Measurements from ENCODE around the gene LHX4. TPM values are rescaled to one million over a fixed set of nuclear protein-coding genes. Genes with fewer than 3 reads are reported as not detected.

The LHX4 gene
- total RNA-seq, 2 experiments from 2014 or later: not detected

DNA sequence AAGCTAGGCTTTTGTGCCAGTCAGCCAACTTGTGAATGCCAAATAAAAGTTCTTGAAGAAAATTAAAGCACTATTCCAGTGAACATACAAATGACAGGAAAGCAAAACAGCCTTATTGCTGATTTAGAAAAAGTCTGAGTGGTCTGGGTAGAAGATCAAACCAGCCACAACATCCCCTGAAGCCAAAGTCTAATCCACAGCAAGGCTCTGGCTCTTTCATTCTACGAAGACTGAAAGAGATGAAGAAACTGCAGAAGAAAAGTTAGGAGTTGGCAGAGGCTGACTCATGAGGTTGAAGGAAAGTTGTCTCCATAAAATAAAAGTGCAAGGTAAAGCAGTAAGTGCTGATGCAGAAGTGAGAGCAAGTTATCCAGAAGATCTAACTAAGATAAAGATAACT, 65.9 kb downstream of the LHX4 start:
- CTCF ChIA-PET: no interaction called here
- DNase-seq: no peak
- Mint-ChIP-seq H3K9me3 (no peaks in the 10 kb centered on the region), H3K36me3 (ENCODE audit: low read depth) (peaks cover 16% of the 10 kb centered on the region), H3K27me3 (ENCODE audit: low read depth) (no peaks in the 10 kb centered on the region), H3K27ac (no peak overlapping the region), H3K4me1 (ENCODE audit: low read depth) (peaks cover 24% of the 10 kb centered on the region), H3K4me3 (no peak overlapping the region)
- intact Hi-C loops (cut with micrococcal nuclease): loop anchor here (10.0 kb wide), 1 partner anchor 119 kb away; no protein-coding TSS in a partner anchor

DNA sequence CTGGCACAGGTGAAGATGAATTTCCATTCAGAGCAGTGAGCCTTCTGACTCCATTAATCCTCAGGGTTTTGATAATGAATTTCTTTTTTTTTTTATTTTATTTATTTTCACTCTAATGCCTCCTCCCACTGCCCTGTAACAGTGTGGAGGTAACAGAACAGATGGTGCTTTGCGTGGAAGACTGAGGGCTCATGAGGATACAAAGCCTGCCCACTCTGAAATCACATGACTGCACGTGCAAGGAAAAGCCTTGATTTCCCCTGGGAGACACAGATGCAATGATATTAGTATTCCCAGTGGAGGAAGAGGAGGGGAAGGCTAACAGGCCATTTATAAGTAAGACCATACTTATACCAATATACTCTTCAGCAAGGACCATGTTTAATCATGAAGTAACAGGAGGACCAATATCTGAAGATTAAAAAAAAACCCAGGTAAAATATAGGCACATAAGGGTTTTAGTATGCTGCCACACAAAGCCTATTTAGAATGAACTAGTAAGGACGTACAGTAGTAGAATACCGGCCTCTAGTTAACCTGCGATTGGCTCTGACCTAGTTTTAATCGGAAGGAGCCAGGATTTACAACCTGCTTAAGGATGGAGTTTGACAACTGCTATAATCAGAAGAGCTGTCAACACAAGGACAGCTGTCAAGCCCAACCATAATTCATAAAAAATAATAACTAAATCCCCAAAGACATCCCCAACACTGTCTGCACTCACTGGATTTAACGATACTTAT, 69.6 kb downstream of the LHX4 start:
- no peaks in the 10 kb centered on the region for H3K9me3 Mint-ChIP-seq
- no peak for DNase-seq
- CTCF ChIA-PET: interaction anchor here (0.6 kb wide), 1 partner anchor 16 kb away, joined by 3 read pairs; no protein-coding TSS in a partner anchor
- no peaks in the 10 kb centered on the region for H3K27me3 Mint-ChIP-seq (ENCODE audit: low read depth)
- intact Hi-C loops (cut with micrococcal nuclease): loop anchor here (10.0 kb wide), 1 partner anchor 115 kb away; no protein-coding TSS in a partner anchor
- peaks cover 11% of the 10 kb centered on the region for H3K36me3 Mint-ChIP-seq (ENCODE audit: low read depth)
- peaks cover 19% of the 10 kb centered on the region for H3K4me1 Mint-ChIP-seq (ENCODE audit: low read depth)
- no peak overlapping the region for H3K27ac Mint-ChIP-seq
- H3K4me3 Mint-ChIP-seq: no peak overlapping the region

GRCh38 chr1:180301135-180301742, 71.2 kb downstream of the LHX4 start:
- no peaks in the 10 kb centered on the region for H3K27me3 Mint-ChIP-seq (ENCODE audit: low read depth)
- DNase-seq: no peak
- H3K27ac Mint-ChIP-seq: no peak overlapping the region
- CTCF ChIA-PET: no interaction called here
- peaks cover 5% of the 10 kb centered on the region for H3K36me3 Mint-ChIP-seq (ENCODE audit: low read depth)
- peaks cover 2% of the 10 kb centered on the region for H3K9me3 Mint-ChIP-seq
- H3K4me3 Mint-ChIP-seq: no peak overlapping the region
- intact Hi-C loops (cut with micrococcal nuclease): no loop called here
- peaks cover 13% of the 10 kb centered on the region for H3K4me1 Mint-ChIP-seq (ENCODE audit: low read depth)

DNA sequence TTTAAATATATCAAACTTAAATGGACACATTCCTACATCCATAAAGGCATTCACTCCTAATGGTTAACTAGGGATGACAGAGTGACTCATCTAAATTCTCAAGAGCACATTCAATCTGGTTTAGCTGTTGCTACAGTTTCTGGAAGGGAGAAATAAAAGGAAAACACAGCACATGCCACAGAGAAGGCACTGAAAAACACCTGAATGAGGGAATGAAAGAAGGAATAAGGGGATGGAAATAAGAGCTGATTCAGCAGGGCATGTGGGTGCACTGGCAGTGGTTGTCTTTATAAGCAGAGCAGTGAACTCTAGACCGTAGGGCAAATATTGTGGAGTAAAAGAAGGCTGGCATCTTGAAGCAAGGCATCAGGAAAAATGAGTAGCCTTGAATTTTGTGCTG, 79.3 kb downstream of the LHX4 start:
- Mint-ChIP-seq H3K27me3 (ENCODE audit: low read depth) (no peaks in the 10 kb centered on the region), H3K36me3 (ENCODE audit: low read depth) (peaks cover 34% of the 10 kb centered on the region), H3K27ac (no peak overlapping the region), H3K9me3 (peaks cover 10% of the 10 kb centered on the region), H3K4me3 (no peak overlapping the region), H3K4me1 (ENCODE audit: low read depth) (no peaks in the 10 kb centered on the region)
- intact Hi-C loops (cut with micrococcal nuclease): no loop called here
- CTCF ChIA-PET: interaction anchor here (0.6 kb wide), 1 partner anchor 169 kb away, joined by 3 read pairs; no protein-coding TSS in a partner anchor
- DNase-seq: no peak

DNA sequence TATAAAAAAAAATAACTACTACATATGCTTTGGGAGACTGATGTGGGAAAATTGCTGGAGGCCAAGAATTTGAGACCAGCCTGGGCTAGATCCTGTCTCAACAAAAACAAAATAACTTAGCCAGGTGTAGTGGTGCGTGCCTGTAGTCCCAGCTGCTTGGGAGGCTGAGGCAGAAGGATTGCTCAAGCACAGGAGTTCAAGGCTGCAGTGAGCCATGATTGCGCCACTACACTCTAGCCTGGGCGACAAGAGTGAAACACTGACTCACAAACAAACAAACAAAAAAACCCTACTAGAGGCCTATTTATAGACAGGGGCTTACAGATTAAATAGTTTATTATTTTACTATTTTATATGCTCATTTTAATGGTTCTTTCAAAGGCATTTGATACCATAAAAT, 80.0 kb downstream of the LHX4 start:
- Mint-ChIP-seq H3K27ac (no peak overlapping the region), H3K27me3 (ENCODE audit: low read depth) (no peaks in the 10 kb centered on the region), H3K4me3 (no peak overlapping the region), H3K4me1 (ENCODE audit: low read depth) (no peaks in the 10 kb centered on the region), H3K36me3 (ENCODE audit: low read depth) (peaks cover 36% of the 10 kb centered on the region), H3K9me3 (peaks cover 10% of the 10 kb centered on the region)
- CTCF ChIA-PET: no interaction called here
- no peak for DNase-seq
- intact Hi-C loops (cut with micrococcal nuclease): no loop called here

DNA sequence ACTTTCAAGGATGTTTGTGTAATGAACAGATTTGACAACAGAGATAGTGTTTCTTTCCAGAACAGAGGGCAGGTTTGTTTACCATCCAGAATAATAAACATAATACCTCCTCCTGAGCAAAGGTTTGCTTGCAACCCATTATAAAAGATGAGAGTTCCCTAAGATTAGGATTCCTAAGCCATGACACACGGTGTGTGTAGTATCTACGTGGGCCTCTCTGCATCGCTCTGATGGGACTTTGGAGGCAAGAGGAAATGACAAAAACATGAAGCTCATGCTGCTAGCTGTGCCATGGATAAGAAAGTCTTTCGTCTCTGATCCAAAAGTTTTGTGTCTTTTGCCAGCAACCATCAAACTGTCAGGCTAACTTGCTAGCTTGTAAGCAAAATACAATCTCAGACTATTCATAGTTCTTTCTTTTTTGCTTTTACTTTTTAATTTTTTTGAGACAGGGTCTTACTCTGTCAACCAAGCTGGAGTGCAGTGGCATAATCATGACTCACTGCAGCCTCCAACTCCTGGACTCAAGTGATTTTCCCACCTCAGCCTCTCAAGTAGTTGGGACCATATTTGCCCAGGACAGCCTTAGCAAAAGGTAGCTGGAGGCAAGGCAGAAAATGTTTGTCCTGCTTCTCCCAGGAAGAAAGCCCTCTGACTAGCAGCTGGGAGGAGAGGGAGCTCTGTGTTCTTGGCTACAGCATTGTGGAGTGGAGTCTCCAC, 81.1 kb downstream of the LHX4 start:
- no peak for DNase-seq
- H3K36me3 Mint-ChIP-seq (ENCODE audit: low read depth): peaks cover 32% of the 10 kb centered on the region
- CTCF ChIA-PET: no interaction called here
- peaks cover under 1% of the 10 kb centered on the region for H3K4me1 Mint-ChIP-seq (ENCODE audit: low read depth)
- H3K27ac Mint-ChIP-seq: no peak overlapping the region
- H3K27me3 Mint-ChIP-seq (ENCODE audit: low read depth): no peaks in the 10 kb centered on the region
- peaks cover 9% of the 10 kb centered on the region for H3K9me3 Mint-ChIP-seq
- intact Hi-C loops (cut with micrococcal nuclease): no loop called here
- no peak overlapping the region for H3K4me3 Mint-ChIP-seq

DNA sequence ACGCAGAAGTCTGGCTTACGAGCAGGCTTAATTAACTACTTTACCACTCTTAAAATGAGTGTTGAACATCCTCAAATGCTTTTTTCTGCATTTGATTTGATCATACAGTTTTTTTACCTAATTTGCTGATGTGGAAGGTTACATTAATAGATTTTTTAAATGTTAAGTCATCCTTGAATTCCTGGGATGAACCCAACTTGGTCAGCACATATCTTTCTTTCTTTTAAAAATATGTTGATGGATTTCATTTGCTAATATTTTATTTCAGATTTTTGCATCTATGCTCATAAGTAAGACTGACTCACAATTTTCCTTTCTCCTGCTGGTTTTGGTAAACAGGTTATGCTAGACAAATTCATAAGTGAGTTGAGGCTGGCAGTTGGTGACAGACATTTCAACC, 82.9 kb downstream of the LHX4 start:
- CTCF ChIA-PET: no interaction called here
- peaks cover 23% of the 10 kb centered on the region for H3K36me3 Mint-ChIP-seq (ENCODE audit: low read depth)
- no peaks in the 10 kb centered on the region for H3K27me3 Mint-ChIP-seq (ENCODE audit: low read depth)
- DNase-seq: no peak
- no peak overlapping the region for H3K4me3 Mint-ChIP-seq
- no peaks in the 10 kb centered on the region for H3K9me3 Mint-ChIP-seq
- H3K27ac Mint-ChIP-seq: no peak overlapping the region
- intact Hi-C loops (cut with micrococcal nuclease): no loop called here
- peaks cover 8% of the 10 kb centered on the region for H3K4me1 Mint-ChIP-seq (ENCODE audit: low read depth)

DNA sequence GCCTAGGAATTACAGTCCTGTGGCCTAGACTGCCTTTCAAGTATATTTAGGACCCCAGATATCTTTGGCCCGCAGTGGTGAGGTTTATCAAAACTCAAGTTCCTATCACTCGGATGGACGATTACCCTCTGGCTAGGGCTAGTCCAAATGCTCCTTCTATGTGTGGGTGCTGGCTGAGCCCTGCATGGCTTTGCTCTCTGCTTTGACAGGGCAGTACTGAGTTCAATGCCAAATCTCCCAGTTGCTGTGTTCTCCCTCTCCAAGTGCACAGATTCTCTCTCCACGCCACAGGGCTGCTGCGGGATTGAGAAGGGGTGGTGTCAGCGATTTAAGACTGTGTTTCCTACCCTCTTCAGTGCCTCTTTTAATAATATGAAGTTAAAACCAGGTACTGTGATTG, 97.0 kb downstream of the LHX4 start:
- H3K36me3 Mint-ChIP-seq (ENCODE audit: low read depth): peaks cover 3% of the 10 kb centered on the region
- no peak overlapping the region for H3K4me3 Mint-ChIP-seq
- intact Hi-C loops (cut with micrococcal nuclease): no loop called here
- no peak overlapping the region for H3K27ac Mint-ChIP-seq
- DNase-seq: no peak
- CTCF ChIA-PET: no interaction called here
- H3K27me3 Mint-ChIP-seq (ENCODE audit: low read depth): no peaks in the 10 kb centered on the region
- no peaks in the 10 kb centered on the region for H3K4me1 Mint-ChIP-seq (ENCODE audit: low read depth)
- peaks cover 10% of the 10 kb centered on the region for H3K9me3 Mint-ChIP-seq

Other genes starting within 250 kb of the LHX4 start
- gene QSOX1, start 75.4 kb upstream of the LHX4 start, total RNA-seq: 10 to 100 TPM; 27.6 to 31.9 TPM

Data from activated naive CD4-positive, alpha-beta T cell treated with anti-CD3 and anti-CD28 coated beads for 36 hours (primary cell).